ENCODE data around the gene NIN.
A peak's percentile ranks its signal among the peaks of the same experiment; 100 is the strongest.

Gene NIN

DNA sequence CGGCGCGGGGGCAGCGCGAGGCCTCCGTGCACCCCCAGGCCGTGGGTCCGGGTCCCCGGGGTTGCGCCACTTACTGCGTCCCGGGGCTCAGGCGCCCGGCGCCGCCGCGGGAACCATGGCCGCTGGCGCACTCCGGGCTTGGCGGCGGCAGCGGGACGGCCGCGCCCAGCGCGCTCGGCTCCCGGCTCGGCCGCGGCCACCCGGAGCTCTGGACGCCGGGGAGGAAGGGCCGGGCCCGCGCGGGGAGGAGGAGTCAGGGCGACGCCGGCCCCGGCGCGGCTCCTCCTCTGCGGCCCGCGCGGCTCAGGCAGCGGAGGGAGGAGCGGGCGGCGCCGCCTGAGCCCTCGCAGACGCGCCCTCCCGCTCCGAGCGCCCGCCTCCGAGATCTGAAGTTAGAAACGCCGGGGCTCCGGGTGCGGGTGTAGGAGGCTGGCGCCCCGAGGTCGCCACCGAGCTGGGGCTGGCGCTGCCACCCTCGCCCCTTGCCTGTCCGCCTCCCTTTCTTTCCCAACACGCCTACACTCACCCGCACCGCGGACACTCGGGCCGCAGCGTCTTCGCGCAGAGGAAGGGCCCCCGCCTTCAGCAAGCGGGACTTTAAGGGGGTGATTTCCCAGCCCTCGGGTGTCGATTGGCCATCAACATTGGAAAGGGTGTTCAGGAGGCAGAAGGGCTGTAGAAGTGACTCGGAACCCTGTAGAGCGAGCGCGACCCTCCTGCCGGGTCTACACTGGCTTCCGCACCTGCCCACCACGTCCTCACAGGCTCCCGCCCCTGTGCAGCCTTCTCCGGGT, at the start of gene NIN:
NIN (minus strand) TSS at position 231 of the 794 bp plus-strand sequence. CDS start 9,106 bp downstream, outside the sequence.
- peak; percentile 61 for DNase-seq

DNA sequence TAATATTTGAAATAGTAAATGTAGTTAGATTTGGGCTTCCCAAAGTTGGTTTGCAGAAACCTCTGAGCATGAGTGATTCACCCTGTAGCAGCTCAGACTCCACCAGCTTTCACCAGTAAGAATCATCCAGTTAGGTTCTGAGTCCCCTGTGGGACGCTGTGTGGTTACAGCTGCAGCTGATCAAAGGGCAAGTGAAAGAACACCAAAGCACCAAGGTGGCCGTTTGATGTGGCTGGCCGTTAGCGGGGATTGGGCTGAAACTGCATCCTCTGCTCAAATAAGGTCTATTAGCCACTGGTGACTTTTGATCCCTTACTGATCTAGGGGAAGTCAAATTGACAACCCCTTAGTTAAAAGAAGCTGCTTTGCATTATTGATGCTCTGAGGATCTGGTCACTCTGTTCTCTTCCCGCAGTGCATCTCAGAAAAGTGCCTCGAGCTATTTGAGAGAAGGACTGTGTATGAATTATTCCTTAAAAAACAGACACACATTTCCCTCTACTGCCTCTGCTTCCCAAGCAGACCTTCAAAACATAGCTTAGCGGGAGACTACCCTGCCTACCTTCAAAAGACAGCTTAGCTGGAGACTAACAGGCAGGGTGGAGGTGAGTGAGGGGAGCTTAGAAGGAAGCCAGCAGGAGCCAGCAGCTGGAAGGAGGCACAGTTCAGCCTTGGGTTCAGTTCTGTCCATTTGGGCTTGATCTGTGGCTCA, 44.6 kb upstream of the NIN start:
- no peak for DNase-seq

DNA sequence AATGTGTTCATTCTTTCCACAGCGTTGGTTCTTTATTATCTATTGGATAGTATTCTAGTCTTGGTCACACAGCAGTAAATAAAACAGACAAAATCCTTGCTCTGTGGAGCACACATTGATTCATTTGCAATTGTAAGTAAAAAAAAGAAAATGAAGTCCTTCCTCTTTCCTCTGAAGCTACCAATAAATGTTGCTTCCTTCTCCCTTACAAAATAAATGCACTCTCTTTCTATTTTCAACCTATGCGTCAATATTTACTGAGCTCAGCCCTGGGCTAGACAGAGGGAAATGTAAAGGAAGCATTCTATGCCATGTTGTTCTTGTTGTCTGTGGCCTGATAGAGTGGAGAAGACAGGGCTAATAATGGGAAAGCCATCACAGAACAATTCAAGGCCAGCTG, 43.8 kb upstream of the NIN start:
- peak; percentile 74 for DNase-seq

GRCh38 chr14:50871914-50872732, 41.2 kb upstream of the NIN start, which contains the start of gene ABHD12B:
Gene ABHD12B, plus strand, starts transcription at chr14:50872053. Its CDS starts 122 bp downstream, at chr14:50872175.
- DNase-seq, result no peak

DNA sequence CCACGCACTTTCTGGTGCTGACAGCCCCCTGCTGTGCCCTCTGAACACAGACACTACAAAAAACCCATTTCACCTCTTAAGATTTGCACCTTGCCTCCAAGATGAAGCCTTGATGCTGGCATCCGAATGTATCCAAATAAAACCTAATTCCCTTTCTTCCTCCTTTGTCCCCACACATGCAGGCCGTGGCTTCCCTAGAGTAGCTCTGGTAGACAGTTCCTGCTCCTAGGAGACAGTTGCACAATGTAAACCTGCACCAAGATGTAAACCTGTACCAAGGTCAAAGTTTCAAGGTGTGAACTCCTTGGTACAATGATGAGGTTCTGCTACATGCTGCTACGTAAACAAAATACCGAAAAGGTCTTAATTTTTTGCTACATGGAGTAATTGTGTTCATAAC, 40.3 kb upstream of the NIN start:
- no peak for DNase-seq

GRCh38 chr14:50865391-50866076, 34.6 kb upstream of the NIN start:
- DNase-seq, result no peak

- DNase-seq, result no peak
These were observed 34.0 kb upstream of the NIN start for GRCh38 chr14:50864946-50865345.

- no peak for DNase-seq
These were observed 33.3 kb upstream of the NIN start for GRCh38 chr14:50864237-50864636.

DNA sequence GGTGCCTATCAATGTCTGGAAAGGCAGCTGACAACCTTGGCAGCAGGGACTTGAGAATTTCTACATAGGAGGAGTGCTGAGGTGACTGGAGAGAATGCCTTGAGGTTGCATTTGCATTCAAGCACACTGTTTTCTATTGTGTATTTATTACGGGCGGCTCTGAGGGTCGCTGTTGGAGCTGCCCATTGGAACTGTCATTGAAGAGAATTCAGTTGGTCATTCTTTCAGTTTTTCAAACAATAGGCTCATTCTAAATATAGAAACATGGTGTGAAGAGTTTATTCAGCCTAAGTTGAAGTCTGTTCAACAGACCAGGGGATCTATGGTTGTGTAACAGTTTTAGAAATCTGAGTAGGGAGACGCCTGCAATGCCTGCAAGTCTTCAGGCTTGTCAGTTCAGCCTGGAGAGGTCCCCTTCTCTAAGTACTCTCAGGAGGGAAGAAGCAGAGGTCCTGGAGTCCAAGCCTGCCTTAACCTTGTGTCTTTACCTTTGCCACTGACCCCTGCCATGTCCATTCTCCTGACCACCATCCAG, 31.1 kb upstream of the NIN start:
- no peak for DNase-seq

DNA sequence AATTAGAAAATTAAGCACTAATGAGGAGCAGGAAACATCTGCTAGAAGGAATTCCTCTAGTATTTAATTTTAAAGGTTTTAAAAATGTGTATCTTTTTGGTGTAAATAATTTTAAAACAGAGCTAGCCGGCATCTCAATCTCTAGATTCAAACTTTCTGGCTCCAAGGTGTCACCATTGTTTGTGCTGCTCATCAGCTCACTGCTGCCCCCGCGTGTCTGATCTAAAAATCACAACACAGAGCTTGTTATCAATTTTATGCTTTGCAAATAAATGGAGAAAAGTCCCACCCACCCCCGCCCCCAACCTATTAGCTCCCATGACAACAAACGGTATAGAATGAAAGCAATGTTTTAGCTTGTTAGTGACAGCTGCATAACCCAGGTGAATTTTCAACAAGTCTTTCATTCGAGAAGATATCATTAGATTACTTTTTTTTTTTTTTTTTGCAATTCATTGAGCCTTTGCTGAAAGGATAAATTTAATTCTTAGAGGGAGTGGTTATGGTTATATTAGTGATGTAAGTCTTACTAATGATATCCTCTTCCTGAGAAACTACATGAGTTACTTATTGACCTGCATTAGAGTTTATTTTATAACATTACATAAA, 29.6 kb upstream of the NIN start:
- DNase-seq, result peak; percentile 79

DNA sequence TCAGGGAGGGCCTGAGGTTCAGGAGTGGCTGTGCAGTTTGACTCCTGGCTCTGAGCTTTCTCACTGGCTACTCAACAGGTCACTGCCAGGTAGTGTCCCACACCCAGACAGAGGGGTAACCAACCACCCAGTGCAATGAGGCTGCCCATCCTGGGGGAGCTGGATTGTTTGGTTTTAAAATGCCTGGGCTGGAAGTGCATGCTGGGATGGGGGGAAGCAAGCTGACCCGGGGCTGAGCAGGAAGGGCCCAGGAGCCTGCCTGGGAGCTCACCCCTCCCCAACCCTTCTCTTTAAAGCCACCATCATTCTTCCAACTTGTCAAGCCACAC, 28.3 kb upstream of the NIN start:
- DNase-seq, result no peak

DNA sequence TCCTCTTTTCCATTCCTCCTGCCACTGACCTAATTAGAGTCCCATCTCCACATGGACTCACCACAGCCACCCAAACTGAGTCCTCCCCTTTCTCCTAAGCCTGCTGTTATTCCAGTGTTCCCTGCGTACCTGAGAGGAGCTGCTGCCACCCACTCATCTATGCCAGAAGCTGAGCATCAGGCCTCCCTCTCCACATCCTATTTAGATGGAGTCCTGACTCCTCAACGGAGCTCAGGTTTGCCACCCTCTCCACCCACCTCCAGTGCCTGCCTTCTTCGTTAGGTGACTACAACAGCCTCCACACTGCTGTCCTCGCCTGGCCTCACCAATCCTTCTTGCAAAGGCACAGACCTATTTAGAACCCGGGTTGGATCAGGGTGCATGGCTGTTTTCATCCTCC, 25.7 kb upstream of the NIN start:
- DNase-seq, result no peak

DNA sequence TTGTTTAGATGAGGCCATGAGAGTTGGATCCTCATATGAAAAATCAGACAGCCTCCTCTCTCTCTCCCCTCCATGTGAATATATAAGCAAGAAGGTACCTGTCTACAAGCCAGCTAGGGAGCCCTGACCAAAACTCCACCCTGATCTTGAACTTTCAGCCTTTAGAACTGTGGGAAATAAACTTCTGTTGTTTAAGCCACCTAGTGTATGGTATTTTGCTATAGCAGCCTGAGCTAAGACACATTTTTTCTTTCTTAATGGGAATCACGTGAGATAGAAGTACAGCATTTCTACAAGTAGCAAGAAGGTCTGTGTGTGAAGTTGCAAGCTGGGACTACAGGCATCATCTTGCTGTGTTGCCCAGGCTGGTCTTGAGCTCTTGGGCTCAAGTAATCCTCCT, 24.6 kb upstream of the NIN start:
- no peak for DNase-seq

DNA sequence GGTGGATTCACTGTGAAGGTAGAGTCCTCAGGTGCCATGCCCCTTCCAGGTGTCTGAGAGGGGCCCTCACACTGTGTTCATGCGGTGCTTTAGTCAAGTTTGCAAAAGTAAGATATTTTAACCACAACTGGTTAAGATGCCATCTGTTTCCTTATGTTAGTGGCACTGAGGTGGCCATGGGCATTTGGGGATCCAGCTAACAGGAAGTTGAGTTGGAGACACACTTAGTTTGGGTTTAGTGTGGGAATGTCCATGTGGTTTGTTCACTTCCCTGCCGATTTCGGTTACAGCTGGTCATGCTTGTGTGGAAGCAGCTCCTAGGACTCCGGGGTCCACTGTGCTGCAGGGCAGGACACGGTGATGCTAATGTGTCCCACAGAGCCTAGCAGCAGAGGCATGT, 23.6 kb upstream of the NIN start:
- no peak for DNase-seq

GRCh38 chr14:50853891-50854290, 22.9 kb upstream of the NIN start:
- DNase-seq, result no peak

DNA sequence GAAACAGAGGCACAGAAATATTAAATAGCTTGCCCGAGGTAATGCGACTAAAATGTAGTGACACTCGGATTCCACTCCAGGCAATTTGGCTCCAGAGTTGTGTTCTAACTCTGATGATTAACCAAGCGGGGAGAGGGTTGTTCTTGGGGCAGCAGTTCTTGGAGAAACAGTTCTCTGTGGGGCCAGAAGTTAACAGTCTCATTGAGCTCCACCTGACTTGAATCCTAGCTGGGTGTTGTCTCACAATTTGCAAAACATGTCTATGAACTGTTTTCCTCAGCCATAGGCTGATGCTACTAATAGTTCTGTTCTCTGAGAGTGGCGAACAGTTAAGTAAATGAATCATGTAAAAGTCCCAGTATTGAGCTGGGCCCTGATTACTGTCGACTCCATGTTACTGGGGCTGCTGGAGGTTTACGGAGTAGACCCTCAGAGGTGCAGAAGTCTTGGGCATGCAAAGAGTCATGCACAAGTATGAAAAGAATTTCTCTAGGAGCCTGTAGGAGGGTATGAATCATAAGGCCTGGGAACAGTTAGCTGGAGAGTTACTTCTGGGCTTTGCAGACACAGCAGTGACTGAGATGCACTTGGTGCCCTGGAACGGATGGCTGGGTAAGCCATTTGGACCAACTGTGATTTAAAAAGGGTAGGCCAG, 15.4 kb upstream of the NIN start:
- DNase-seq, result no peak

- DNase-seq, result no peak
These were observed 14.2 kb upstream of the NIN start for GRCh38 chr14:50845166-50845565.

DNA sequence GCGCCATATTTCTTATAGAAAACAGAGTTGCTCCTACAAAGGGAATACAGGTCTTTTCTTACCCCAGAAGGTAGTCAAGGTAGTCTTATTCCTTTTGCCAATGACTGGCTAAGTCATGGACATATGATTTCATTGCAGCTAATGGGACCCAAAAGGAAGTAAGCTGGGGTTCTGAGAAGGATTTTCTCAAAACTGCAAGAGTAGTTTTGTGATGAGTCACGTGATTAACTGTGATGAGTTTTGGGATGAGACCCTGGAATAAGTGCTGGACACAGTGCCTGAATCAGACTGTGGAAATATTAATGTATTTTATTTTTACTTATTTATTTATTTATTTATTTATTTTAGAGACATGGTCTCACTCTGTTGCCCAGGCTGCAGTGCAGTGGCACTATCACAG, 13.4 kb upstream of the NIN start:
- DNase-seq, result no peak

DNA sequence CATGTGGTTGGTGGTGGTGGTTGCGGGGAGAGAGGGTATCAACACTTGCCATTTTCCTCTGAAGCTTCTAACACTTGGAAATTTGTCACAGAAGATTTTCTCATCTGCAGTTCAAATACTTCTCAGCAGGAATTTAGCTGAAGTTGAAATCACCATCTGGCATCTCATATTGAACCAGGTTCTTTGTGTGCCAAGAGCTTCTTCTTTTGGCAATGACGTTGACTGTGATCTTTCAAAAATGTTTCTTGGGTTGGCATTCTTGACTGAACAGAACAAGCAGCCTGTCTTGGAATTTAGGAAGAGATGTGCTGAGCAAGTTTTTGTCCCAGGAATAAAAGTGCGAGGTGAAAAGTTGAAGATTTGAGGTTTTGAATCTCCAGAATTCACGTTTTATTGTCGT, 8.7 kb upstream of the NIN start:
- no peak for DNase-seq

GRCh38 chr14:50839048-50839447, 8.1 kb upstream of the NIN start:
- no peak for DNase-seq

DNA sequence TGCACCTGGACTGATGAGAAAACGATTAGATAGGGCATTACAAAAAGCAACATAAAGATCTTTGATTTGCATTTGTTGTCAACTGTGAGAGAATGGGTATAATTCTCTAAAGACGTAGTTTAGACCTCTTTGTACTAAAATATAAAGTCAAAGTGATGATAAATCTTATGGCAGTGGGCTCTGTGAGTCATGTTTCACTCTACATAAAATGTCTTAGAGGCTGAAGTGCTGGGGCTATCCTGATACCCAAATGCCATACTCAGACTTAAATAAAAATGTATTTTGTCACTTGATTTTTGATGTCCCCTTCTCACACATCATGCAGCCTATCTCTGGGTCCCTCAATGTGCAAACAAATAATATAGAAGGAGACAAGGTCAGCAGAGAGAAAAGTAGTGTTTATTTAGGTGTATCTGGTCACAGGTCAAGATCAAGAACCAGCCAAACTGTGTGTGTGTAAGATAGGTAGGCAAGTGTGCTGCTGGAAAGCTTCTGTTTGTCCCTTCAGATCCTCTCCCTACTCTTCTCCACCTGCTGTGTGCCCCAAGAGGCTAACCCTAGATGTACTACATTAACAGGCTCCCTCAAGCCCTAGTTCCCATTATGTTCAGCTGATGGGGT, 7.0 kb upstream of the NIN start:
- no peak for DNase-seq
